Adrenal gland (tissue), 5 donors: Measurements from ENCODE around the gene CACUL1.

Experiments used
- POLR2A ChIP-seq, 2 donors: fragments of 450-650 bp; IDR thresholded peaks; one replicate each; pipeline ENCODE4 v1.6.1; 2017; ENCODE audit warnings: antibody characterized with exemption in 2 of 2, mild to moderate bottlenecking in 2 of 2, moderate library complexity in 1 of 2
- TF ChIP-seq, protein P1 (sequence below), 6 experiments: fragments of 450-650 bp in 4 of 6; fragments of 200-600 bp in 2 of 6; sonication (generic) in 1 of 6; IDR thresholded peaks; 1 replicate in 5 of 6; 2 replicates in 1 of 6; pipeline versions ENCODE4 v1.5.1 to v1.8.0; 2016 to 2021; ENCODE audit warnings: antibody characterized with exemption in 6 of 6, mild to moderate bottlenecking in 2 of 6, moderate library complexity in 1 of 6
- donor health status: DM: no; HTN: no; CAD: no.

DNA sequence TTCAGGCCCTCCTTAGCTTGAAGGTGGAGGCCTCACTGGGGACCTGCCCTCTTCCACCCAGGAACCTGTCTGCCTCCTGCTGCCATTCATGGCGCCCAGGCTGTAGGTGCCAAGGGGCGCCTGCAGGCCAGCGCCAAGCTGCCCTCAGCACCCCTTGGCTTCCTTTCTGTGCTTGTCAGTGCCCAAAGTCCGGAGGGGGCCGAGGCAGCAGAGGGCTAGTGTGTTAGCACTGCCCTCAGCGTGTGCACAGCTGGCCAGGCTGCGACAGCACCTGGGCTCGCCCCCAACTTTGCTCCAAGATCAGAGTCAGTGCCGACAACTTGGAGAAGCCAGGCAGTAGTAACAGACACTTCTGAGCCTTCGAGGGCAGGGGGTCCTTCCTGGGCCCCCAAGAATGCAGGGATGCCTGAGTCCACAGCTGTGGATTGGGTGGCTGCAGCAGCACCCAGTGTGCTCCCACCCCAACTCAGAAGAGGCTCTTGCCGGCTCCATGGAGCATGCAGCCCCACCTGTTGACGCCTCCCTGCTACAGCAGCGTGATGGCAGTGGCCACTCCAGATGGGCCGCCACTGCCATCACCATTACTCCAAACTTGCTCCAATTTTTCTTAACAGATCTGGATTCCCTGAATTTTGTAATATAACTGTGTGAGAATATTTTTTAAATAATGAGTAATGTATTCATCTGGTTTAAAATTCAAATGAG, 41.7 kb downstream of the CACUL1 start:
- TF ChIP-seq, protein P1, sequence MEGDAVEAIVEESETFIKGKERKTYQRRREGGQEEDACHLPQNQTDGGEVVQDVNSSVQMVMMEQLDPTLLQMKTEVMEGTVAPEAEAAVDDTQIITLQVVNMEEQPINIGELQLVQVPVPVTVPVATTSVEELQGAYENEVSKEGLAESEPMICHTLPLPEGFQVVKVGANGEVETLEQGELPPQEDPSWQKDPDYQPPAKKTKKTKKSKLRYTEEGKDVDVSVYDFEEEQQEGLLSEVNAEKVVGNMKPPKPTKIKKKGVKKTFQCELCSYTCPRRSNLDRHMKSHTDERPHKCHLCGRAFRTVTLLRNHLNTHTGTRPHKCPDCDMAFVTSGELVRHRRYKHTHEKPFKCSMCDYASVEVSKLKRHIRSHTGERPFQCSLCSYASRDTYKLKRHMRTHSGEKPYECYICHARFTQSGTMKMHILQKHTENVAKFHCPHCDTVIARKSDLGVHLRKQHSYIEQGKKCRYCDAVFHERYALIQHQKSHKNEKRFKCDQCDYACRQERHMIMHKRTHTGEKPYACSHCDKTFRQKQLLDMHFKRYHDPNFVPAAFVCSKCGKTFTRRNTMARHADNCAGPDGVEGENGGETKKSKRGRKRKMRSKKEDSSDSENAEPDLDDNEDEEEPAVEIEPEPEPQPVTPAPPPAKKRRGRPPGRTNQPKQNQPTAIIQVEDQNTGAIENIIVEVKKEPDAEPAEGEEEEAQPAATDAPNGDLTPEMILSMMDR (IDR thresholded peaks at IDR 0.05), result no peak
- no peak for TF ChIP-seq POLR2A (IDR thresholded peaks at IDR 0.05)
